ENCODE data around the gene ZNF618. TPM values are rescaled to one million over a fixed set of nuclear protein-coding genes. Genes with fewer than 3 reads are reported as not detected.

Gene ZNF618
- total RNA-seq, 1 experiment from 2014 or later, result 22.0 TPM

DNA sequence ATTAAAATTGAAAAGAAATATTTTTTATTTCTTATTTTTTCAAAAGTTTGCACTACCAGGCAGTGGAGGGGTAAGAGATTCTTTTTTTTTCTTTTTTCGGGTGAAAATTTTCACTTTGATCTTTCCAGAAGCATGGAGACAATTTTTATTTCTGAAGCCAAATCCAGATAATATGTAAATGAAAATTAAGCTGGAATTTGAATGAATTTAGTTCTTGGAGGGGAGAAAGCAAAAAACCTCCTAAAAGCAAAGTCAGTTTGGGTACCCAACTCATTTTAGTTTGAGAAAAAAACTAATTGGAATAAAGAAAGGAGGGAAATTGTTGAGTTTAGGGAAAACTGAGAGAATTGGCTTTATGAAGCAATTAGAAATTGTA, 872 bp downstream of the ZNF618 start:
- Mint-ChIP-seq H3K9me3 (no peaks in the 10 kb centered on the region), H3K36me3 (peaks cover 2% of the 10 kb centered on the region; the same call in 1 of the 2 replicates), H3K27me3 (ENCODE audit: low read depth) (peaks cover 30% of the 10 kb centered on the region), H3K27ac (peak overlapping the region; percentile 90; the same call in 1 of the 2 replicates), H3K4me1 (peaks cover 50% of the 10 kb centered on the region), H3K4me3 (peak overlapping the region; percentile 88)
- POLR2A ChIA-PET, result no interaction called here
- CTCF ChIA-PET, result interaction anchor here (0.6 to 2.2 kb wide), 24 partner anchors 9 to 512 kb away, joined by 3 to 8 read pairs (median 4); no protein-coding TSS in a partner anchor
- DNase-seq (ENCODE audit: low spot score), result no peak
- TF ChIP-seq HMGA2 (CRISPR knock-in tag; IDR thresholded peaks at IDR 0.05), result 0 out of 2 replicates have a peak, but pooled peaks have one; percentile 53
- TF ChIP-seq, protein P1, sequence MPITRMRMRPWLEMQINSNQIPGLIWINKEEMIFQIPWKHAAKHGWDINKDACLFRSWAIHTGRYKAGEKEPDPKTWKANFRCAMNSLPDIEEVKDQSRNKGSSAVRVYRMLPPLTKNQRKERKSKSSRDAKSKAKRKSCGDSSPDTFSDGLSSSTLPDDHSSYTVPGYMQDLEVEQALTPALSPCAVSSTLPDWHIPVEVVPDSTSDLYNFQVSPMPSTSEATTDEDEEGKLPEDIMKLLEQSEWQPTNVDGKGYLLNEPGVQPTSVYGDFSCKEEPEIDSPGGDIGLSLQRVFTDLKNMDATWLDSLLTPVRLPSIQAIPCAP (CRISPR knock-in tag; IDR thresholded peaks at IDR 0.05), result no peak
- no peak for ATAC-seq

DNA sequence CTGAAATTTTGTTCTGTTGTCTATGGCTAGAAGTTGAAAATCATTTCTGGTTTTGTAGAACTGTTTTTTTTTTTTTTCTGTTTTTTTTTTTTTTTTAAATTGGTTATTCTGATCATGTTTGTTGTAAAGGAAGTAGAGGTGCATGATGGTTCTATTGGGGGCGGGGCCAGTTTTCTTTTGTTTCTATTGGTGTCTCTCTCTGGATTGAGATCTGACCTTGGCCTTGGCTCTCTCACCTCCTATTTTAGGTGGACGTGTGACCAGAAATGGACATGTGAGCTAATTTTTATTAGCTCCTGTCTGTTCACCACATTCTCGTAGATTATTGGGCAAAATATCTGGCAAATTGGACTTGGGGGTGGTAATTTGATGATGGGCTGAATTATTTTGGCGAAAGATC, 3.2 kb downstream of the ZNF618 start:
- ATAC-seq (no peak), DNase-seq (ENCODE audit: low spot score) (no peak)
- Mint-ChIP-seq H3K27me3 (ENCODE audit: low read depth) (peaks cover 8% of the 10 kb centered on the region), H3K4me3 (no peak overlapping the region), H3K27ac (0 out of 2 replicates have a peak overlapping the region, but pooled peaks have one; percentile 43), H3K9me3 (no peaks in the 10 kb centered on the region), H3K36me3 (peaks cover 2% of the 10 kb centered on the region; the same call in 1 of the 2 replicates), H3K4me1 (peaks cover 47% of the 10 kb centered on the region)
- ChIA-PET CTCF (interaction anchor here (0.6 to 0.9 kb wide), 3 partner anchors 17 to 244 kb away, joined by 3 to 4 read pairs (median 3); no protein-coding TSS in a partner anchor), POLR2A (no interaction called here)
- no peak for TF ChIP-seq GTF2I (CRISPR knock-in tag; conservative IDR thresholded peaks at IDR 0.05)
- TF ChIP-seq, protein P2, sequence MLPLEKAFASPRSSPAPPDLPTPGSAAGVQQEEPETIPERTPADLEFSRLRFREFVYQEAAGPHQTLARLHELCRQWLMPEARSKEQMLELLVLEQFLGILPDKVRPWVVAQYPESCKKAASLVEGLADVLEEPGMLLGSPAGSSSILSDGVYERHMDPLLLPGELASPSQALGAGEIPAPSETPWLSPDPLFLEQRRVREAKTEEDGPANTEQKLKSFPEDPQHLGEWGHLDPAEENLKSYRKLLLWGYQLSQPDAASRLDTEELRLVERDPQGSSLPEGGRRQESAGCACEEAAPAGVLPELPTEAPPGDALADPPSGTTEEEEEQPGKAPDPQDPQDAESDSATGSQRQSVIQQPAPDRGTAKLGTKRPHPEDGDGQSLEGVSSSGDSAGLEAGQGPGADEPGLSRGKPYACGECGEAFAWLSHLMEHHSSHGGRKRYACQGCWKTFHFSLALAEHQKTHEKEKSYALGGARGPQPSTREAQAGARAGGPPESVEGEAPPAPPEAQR (CRISPR knock-in tag; IDR thresholded peaks at IDR 0.05), result no peak
- TF ChIP-seq, protein P3, sequence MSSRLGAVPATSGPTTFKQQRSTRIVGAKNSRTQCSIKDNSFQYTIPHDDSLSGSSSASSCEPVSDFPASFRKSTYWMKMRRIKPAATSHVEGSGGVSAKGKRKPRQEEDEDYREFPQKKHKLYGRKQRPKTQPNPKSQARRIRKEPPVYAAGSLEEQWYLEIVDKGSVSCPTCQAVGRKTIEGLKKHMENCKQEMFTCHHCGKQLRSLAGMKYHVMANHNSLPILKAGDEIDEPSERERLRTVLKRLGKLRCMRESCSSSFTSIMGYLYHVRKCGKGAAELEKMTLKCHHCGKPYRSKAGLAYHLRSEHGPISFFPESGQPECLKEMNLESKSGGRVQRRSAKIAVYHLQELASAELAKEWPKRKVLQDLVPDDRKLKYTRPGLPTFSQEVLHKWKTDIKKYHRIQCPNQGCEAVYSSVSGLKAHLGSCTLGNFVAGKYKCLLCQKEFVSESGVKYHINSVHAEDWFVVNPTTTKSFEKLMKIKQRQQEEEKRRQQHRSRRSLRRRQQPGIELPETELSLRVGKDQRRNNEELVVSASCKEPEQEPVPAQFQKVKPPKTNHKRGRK (CRISPR knock-in tag; IDR thresholded peaks at IDR 0.05; ENCODE audit: borderline replicate concordance), result no peak
- TF ChIP-seq TEAD4 (CRISPR knock-in tag; IDR thresholded peaks at IDR 0.05), result no peak
- no peak for TF ChIP-seq TCF7 (CRISPR knock-in tag; IDR thresholded peaks at IDR 0.05; ENCODE audit: low read depth)
- no peak for TF ChIP-seq CREM (CRISPR knock-in tag; IDR thresholded peaks at IDR 0.05)
- TF ChIP-seq NR1H2 (CRISPR knock-in tag; IDR thresholded peaks at IDR 0.05), result no peak
- TF ChIP-seq SMAD4 (CRISPR knock-in tag; IDR thresholded peaks at IDR 0.05), result no peak
- no peak for TF ChIP-seq NFYB (CRISPR knock-in tag; conservative IDR thresholded peaks at IDR 0.05; ENCODE audit: low read depth)
- TF ChIP-seq, protein P4, sequence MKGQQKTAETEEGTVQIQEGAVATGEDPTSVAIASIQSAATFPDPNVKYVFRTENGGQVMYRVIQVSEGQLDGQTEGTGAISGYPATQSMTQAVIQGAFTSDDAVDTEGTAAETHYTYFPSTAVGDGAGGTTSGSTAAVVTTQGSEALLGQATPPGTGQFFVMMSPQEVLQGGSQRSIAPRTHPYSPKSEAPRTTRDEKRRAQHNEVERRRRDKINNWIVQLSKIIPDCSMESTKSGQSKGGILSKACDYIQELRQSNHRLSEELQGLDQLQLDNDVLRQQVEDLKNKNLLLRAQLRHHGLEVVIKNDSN (CRISPR knock-in tag; IDR thresholded peaks at IDR 0.05), result no peak
- TF ChIP-seq, protein P5, sequence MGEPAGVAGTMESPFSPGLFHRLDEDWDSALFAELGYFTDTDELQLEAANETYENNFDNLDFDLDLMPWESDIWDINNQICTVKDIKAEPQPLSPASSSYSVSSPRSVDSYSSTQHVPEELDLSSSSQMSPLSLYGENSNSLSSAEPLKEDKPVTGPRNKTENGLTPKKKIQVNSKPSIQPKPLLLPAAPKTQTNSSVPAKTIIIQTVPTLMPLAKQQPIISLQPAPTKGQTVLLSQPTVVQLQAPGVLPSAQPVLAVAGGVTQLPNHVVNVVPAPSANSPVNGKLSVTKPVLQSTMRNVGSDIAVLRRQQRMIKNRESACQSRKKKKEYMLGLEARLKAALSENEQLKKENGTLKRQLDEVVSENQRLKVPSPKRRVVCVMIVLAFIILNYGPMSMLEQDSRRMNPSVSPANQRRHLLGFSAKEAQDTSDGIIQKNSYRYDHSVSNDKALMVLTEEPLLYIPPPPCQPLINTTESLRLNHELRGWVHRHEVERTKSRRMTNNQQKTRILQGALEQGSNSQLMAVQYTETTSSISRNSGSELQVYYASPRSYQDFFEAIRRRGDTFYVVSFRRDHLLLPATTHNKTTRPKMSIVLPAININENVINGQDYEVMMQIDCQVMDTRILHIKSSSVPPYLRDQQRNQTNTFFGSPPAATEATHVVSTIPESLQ (CRISPR knock-in tag; IDR thresholded peaks at IDR 0.05), result no peak
- no peak for TF ChIP-seq PRRX2 (CRISPR knock-in tag; IDR thresholded peaks at IDR 0.05)
- TF ChIP-seq, protein P6, sequence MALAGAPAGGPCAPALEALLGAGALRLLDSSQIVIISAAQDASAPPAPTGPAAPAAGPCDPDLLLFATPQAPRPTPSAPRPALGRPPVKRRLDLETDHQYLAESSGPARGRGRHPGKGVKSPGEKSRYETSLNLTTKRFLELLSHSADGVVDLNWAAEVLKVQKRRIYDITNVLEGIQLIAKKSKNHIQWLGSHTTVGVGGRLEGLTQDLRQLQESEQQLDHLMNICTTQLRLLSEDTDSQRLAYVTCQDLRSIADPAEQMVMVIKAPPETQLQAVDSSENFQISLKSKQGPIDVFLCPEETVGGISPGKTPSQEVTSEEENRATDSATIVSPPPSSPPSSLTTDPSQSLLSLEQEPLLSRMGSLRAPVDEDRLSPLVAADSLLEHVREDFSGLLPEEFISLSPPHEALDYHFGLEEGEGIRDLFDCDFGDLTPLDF (CRISPR knock-in tag; IDR thresholded peaks at IDR 0.05), result no peak
- no peak for TF ChIP-seq NFE2L1 (CRISPR knock-in tag; IDR thresholded peaks at IDR 0.05)
- no peak for TF ChIP-seq HMGA2 (CRISPR knock-in tag; IDR thresholded peaks at IDR 0.05)
- no peak for TF ChIP-seq ZNF416 (CRISPR knock-in tag; IDR thresholded peaks at IDR 0.05)
- TF ChIP-seq, protein P7, sequence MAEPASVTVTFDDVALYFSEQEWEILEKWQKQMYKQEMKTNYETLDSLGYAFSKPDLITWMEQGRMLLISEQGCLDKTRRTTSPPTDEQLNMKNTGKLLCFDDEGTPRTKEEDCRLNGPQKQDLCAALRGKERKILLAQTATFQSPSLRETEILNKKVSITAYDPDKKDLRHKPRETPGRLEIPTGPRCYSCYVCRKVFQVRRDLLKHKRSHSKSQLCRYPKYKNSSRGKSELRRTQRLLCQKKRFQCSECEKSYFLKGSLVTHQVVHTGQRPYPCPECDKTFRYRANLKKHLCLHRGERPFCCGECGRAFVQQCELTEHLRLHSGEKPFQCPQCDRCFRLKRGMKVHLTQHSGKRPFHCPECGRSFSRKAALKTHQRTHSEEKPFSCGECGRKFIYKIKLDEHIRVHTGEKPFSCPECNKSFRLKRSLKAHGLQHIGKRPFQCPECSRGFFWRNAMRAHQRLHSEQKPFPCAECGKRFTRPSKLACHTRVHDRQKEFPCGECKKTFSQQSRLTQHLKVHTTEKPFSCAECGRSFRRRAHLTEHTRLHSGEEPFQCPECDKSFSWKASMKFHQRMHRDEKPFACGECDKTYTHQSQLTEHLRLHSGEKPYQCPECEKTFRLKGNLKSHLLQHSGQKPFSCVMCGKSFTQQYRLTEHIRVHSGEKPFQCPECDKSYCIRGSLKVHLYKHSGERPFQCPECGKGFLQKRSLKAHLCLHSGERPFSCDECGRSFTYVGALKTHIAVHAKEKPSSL (CRISPR knock-in tag; conservative IDR thresholded peaks at IDR 0.05), result no peak
- no peak for TF ChIP-seq RORB (CRISPR knock-in tag; IDR thresholded peaks at IDR 0.05)
- TF ChIP-seq ZNF317 (CRISPR knock-in tag; IDR thresholded peaks at IDR 0.05; ENCODE audit: borderline replicate concordance, low read depth), result no peak
